ENCODE data around the gene ZC2HC1B. TPM values are rescaled to one million over a fixed set of nuclear protein-coding genes. Genes with fewer than 3 reads are reported as not detected.

The ZC2HC1B gene
- total RNA-seq, 1 donor from 2014 or later, result not detected

DNA sequence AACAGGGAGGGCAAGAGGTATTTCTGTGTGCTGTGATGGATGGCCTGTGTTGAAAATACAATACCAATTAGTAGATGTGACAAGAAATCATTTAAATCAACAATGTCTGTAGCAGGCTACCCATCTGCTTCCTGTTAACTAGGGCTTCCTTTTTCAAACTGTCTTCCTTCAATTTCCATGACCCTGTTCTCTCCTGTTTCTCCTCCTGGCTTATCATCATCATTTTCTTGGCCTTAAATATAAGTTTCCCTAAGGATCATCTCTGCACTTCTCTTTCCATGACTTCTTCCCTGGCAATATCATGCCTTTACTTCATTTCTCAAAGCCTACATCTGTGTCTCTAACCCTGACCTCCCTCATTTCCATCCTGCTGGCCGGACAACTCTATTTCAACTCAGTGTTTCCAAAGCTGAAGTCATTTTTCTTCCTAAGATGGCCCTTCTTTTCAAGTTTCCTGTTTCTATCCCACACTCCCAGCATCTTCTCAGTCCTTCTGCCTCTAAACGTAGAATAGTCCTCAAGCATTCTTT lies 18.2 kb downstream of the ZC2HC1B start:
- DNase-seq, result no peak
- H3K27ac ChIP-seq (replicated peaks), result no peak overlapping the region
- no peak overlapping the region for H3K4me3 ChIP-seq
- peaks cover 20% of the 10 kb centered on the region for H3K9me3 ChIP-seq (replicated peaks)
- H3K36me3 ChIP-seq, result no peaks in the 10 kb centered on the region
- no peaks in the 10 kb centered on the region for H3K27me3 ChIP-seq (ENCODE audit: low read depth)
- TF ChIP-seq, protein P1, sequence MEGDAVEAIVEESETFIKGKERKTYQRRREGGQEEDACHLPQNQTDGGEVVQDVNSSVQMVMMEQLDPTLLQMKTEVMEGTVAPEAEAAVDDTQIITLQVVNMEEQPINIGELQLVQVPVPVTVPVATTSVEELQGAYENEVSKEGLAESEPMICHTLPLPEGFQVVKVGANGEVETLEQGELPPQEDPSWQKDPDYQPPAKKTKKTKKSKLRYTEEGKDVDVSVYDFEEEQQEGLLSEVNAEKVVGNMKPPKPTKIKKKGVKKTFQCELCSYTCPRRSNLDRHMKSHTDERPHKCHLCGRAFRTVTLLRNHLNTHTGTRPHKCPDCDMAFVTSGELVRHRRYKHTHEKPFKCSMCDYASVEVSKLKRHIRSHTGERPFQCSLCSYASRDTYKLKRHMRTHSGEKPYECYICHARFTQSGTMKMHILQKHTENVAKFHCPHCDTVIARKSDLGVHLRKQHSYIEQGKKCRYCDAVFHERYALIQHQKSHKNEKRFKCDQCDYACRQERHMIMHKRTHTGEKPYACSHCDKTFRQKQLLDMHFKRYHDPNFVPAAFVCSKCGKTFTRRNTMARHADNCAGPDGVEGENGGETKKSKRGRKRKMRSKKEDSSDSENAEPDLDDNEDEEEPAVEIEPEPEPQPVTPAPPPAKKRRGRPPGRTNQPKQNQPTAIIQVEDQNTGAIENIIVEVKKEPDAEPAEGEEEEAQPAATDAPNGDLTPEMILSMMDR (IDR thresholded peaks at IDR 0.05; ENCODE audit: borderline replicate concordance), result no peak
- intact Hi-C loops (cut with micrococcal nuclease), result no loop called here
- no peaks in the 10 kb centered on the region for H3K4me1 ChIP-seq

- no peak overlapping the region for H3K27ac ChIP-seq (replicated peaks)
- TF ChIP-seq, protein P1 (IDR thresholded peaks at IDR 0.05; ENCODE audit: borderline replicate concordance), result no peak
Measured at GRCh38 chr6:143884216-143884900, 20.1 kb downstream of the ZC2HC1B start.

DNA sequence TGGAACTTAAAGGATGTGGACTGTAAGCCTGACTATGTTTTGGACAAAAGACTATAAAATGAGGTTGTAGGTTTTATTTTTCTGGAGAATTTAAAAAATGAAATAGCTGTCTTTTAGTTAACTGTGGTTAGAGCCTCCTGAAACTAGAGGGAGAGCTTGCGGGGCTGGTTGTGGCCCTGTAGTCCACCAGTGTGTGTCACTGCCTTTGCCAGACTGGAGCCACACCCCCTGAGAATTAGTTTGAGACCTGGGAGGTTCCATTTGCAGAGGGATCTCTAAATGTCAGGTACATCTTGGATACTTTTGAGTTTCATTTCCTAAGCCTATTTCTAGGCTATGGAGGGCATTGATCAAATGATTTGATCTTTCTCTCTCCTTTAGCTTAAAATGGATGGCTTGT lies 20.8 kb downstream of the ZC2HC1B start:
- H3K4me3 ChIP-seq, result no peak overlapping the region
- intact Hi-C loops (cut with micrococcal nuclease), result no loop called here
- H3K4me1 ChIP-seq, result no peaks in the 10 kb centered on the region
- TF ChIP-seq, protein P1 (IDR thresholded peaks at IDR 0.05; ENCODE audit: borderline replicate concordance), result no peak
- H3K9me3 ChIP-seq (replicated peaks), result peaks cover 12% of the 10 kb centered on the region
- no peaks in the 10 kb centered on the region for H3K27me3 ChIP-seq (ENCODE audit: low read depth)
- no peak overlapping the region for H3K27ac ChIP-seq (replicated peaks)
- DNase-seq, result no peak
- H3K36me3 ChIP-seq, result no peaks in the 10 kb centered on the region

More at GRCh38 chr6:143884216-143884900, 20.1 kb downstream of the ZC2HC1B start:
- H3K4me3 ChIP-seq, result no peak overlapping the region
- peaks cover 15% of the 10 kb centered on the region for H3K9me3 ChIP-seq (replicated peaks)
- H3K4me1 ChIP-seq, result no peaks in the 10 kb centered on the region
- DNase-seq, result no peak
- intact Hi-C loops (cut with micrococcal nuclease), result no loop called here
- H3K27me3 ChIP-seq (ENCODE audit: low read depth), result no peaks in the 10 kb centered on the region
- no peaks in the 10 kb centered on the region for H3K36me3 ChIP-seq

GRCh38 chr6:143894655-143895054 lies 30.4 kb downstream of the ZC2HC1B start:
- no peak for DNase-seq
- H3K27me3 ChIP-seq (ENCODE audit: low read depth), result no peaks in the 10 kb centered on the region
- no peaks in the 10 kb centered on the region for H3K4me1 ChIP-seq
- intact Hi-C loops (cut with micrococcal nuclease), result no loop called here
- H3K9me3 ChIP-seq (replicated peaks), result no peaks in the 10 kb centered on the region
- H3K4me3 ChIP-seq, result no peak overlapping the region
- TF ChIP-seq, protein P1 (IDR thresholded peaks at IDR 0.05; ENCODE audit: borderline replicate concordance), result no peak
- no peak overlapping the region for H3K27ac ChIP-seq (replicated peaks)
- H3K36me3 ChIP-seq, result no peaks in the 10 kb centered on the region

- no peak overlapping the region for H3K4me3 ChIP-seq
- TF ChIP-seq, protein P1 (IDR thresholded peaks at IDR 0.05; ENCODE audit: borderline replicate concordance), result no peak
- no peaks in the 10 kb centered on the region for H3K4me1 ChIP-seq
- H3K27me3 ChIP-seq (ENCODE audit: low read depth), result no peaks in the 10 kb centered on the region
- no peaks in the 10 kb centered on the region for H3K9me3 ChIP-seq (replicated peaks)
- H3K27ac ChIP-seq (replicated peaks), result no peak overlapping the region
- DNase-seq, result no peak
- intact Hi-C loops (cut with micrococcal nuclease), result no loop called here
- no peaks in the 10 kb centered on the region for H3K36me3 ChIP-seq
Measured at GRCh38 chr6:143896126-143896860, 32.0 kb downstream of the ZC2HC1B start.
